Kidney epithelial cell (primary cell): Measurements from ENCODE around the gene VAV2. TPM values are rescaled to one million over a fixed set of nuclear protein-coding genes. Genes with fewer than 3 reads are reported as not detected.

Experiments used
- DNase-seq: peaks from one replicate; pipeline ENCODE4 v3.0.0-alpha.2; 2010; ENCODE audit warnings: low read depth
- H3K27me3 ChIP-seq: 2 replicates; pipeline ENCODE4 v1.6.0; 2011; ENCODE audit warnings: low read length; ENCODE audit not compliant: control insufficient read depth, insufficient read depth
- H3K36me3 ChIP-seq: 2 replicates; pipeline ENCODE4 v1.5.1; 2011; ENCODE audit warnings: low read length; ENCODE audit not compliant: control insufficient read depth, insufficient read depth
- H3K4me3 ChIP-seq: 2 replicates; pipeline ENCODE4 v1.5.1; 2011; ENCODE audit warnings: low read depth, mild to moderate bottlenecking, control low read depth, low read length
- total RNA-seq: library from RNA; depleted of rRNA; stranded (reverse); fragments of >200 nt; gene quantifications from 2 replicates; pipeline ENCODE4 v1.2.3, GENCODE V29; 2015
- TF ChIP-seq, protein P1 (sequence below): IDR thresholded peaks from 2 replicates; pipeline ENCODE4 v1.5.1; 2011; ENCODE audit warnings: mild to moderate bottlenecking, moderate library complexity, low read length, control low read depth, inconsistent platforms; ENCODE audit not compliant: insufficient read depth, poor library complexity, severe bottlenecking

VAV2 gene
- total RNA-seq, 1 donor from 2014 or later: 37.8 TPM

- TF ChIP-seq, protein P1, sequence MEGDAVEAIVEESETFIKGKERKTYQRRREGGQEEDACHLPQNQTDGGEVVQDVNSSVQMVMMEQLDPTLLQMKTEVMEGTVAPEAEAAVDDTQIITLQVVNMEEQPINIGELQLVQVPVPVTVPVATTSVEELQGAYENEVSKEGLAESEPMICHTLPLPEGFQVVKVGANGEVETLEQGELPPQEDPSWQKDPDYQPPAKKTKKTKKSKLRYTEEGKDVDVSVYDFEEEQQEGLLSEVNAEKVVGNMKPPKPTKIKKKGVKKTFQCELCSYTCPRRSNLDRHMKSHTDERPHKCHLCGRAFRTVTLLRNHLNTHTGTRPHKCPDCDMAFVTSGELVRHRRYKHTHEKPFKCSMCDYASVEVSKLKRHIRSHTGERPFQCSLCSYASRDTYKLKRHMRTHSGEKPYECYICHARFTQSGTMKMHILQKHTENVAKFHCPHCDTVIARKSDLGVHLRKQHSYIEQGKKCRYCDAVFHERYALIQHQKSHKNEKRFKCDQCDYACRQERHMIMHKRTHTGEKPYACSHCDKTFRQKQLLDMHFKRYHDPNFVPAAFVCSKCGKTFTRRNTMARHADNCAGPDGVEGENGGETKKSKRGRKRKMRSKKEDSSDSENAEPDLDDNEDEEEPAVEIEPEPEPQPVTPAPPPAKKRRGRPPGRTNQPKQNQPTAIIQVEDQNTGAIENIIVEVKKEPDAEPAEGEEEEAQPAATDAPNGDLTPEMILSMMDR: no peak
- DNase-seq: no peak
- Histone ChIP-seq H3K36me3 (no peaks in the 10 kb centered on the region), H3K4me3 (no peak overlapping the region), H3K27me3 (no peaks in the 10 kb centered on the region)
These were observed 48.9 kb downstream of the VAV2 start for GRCh38 chr9:133943036-133943780.

DNA sequence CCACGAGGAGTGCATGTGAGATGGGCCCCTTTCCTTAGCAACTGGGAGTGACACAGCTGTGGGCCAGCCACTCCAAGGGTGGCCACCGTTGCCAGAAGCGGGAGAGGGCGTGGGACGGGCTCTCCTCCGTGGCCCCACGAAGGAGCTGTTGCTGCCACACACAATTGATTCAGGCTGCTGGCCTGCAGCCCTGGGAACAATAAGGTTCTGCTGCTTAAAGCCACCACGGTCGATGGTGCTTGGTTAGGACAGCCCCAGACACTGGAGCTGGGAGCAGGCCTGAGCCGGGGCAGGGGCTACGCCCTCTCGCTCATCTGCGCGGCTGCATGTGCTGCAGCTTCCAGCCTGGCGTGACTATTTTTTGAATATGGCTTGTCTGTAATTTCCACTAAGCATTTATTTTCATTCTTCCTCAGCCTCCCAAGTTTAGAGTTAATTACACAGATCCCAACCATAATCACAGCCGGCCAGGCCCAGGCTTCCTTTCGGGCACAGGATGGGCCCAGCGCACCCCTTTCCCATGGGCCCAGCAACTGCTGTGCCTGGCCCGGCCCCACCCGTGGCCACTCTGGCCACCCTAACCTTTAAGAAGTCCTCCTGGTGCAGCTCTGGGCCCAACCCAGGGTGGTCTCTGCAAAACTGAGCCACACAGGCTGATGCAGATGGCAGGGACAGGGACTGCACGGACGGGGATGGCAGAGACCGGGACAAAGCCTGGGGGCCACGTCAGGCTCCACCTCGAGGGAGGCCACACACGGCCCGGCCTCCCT is 49.7 kb downstream of the VAV2 start:
- DNase-seq: no peak
- no peaks in the 10 kb centered on the region for H3K27me3 ChIP-seq
- H3K36me3 ChIP-seq: peaks cover 2% of the 10 kb centered on the region
- no peak overlapping the region for H3K4me3 ChIP-seq
- TF ChIP-seq, protein P1: no peak

DNA sequence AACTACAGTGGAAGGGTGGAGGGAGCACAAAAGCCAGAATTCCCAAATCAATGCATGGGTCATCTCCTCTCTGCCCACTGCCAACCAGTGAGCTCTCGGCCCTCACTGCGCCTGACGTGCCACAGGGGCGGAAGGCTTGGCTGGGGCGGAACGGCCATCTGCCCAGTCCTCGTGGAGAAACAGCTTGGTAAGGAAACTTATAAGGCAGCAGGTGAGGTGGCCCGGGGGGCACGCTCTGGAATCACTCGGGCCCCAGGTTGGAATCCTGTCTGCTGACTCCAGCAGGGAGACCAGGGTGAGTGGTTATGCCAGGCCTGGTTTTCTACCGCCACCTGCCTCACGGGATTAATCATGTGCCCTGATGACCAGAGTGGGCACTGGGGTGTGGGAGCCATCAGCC is 52.3 kb downstream of the VAV2 start:
- H3K4me3 ChIP-seq: no peak overlapping the region
- TF ChIP-seq, protein P1: no peak
- H3K27me3 ChIP-seq: no peaks in the 10 kb centered on the region
- H3K36me3 ChIP-seq: peaks cover 4% of the 10 kb centered on the region
- no peak for DNase-seq

GRCh38 chr9:133939171-133939785 is 52.8 kb downstream of the VAV2 start:
- TF ChIP-seq, protein P1: no peak
- DNase-seq: no peak

DNA sequence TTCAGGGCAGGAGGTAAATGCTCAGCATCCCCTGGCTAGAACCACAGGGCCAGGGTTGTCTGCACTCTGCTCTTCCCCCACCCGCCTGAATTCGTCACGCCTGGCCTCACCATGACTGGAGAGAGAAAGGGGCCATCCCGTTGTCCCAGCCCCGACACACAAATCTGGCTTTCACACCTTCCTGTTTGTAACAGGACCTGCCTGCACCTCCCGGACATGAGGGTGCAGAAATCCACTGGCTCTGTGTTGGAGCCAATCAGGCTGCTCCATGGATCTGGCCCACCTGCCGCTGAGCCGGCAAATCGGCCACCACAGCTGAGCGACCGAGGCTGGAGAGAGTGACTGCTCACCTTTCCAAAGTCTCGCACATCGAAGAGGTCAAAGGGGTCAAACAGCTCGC is 53.4 kb downstream of the VAV2 start:
- no peak for DNase-seq
- Histone ChIP-seq H3K36me3 (peaks cover 4% of the 10 kb centered on the region), H3K4me3 (no peak overlapping the region), H3K27me3 (no peaks in the 10 kb centered on the region)
- TF ChIP-seq, protein P1: no peak

More at GRCh38 chr9:133939171-133939785, 52.8 kb downstream of the VAV2 start:
- Histone ChIP-seq H3K27me3 (no peaks in the 10 kb centered on the region), H3K36me3 (peaks cover 4% of the 10 kb centered on the region), H3K4me3 (no peak overlapping the region)
